Vagina (tissue), 2 donors: ENCODE measurements around the gene PDE11A. TPM values are rescaled to one million over a fixed set of nuclear protein-coding genes. Genes with fewer than 3 reads are reported as not detected.

Source experiments
- DNase-seq, 2 donors: peaks; one replicate each; pipeline ENCODE4 v3.0.0-alpha.2; 2017; ENCODE audit errors: extremely low spot score in 2 of 2
- H3K27ac ChIP-seq: fragments of 200-600 bp; sonication (generic); one replicate; pipeline ENCODE4 v1.5.1; 2019
- H3K27me3 ChIP-seq: fragments of 200-600 bp; sonication (generic); one replicate; pipeline ENCODE4 v1.5.1; 2019
- H3K36me3 ChIP-seq, 2 donors: fragments of 200-600 bp; sonication (generic); one replicate each; pipeline ENCODE4 v1.5.1; 2017 to 2019
- H3K4me1 ChIP-seq: fragments of 200-600 bp; sonication (generic); one replicate; pipeline ENCODE4 v1.5.1; 2019
- H3K4me3 ChIP-seq, 2 donors: fragments of 200-600 bp; sonication (generic); 1 replicate in 1 of 2; 2 replicates in 1 of 2; pipeline ENCODE4 v1.5.1; 2016 to 2019
- H3K9me3 ChIP-seq: fragments of 200-600 bp; sonication (generic); one replicate; pipeline ENCODE4 v1.5.1; 2019
- CTCF ChIP-seq, 3 experiments: fragments of 450-650 bp in 2 of 3; fragments of 200-600 bp in 1 of 3; sonication (generic) in 1 of 3; IDR thresholded peaks; one replicate each; pipeline ENCODE4 v1.5.1; 2017 to 2019; ENCODE audit warnings: antibody characterized with exemption in 3 of 3, mild to moderate bottlenecking in 2 of 3, moderate library complexity in 2 of 3
- POLR2A ChIP-seq, 2 donors: fragments of 450-650 bp; IDR thresholded peaks; one replicate each; pipeline ENCODE4 v1.6.1; 2017; ENCODE audit warnings: antibody characterized with exemption in 2 of 2, mild to moderate bottlenecking in 2 of 2, moderate library complexity in 2 of 2
- POLR2AphosphoS5 ChIP-seq, 2 donors: sonication (generic); formaldehyde crosslinking; IDR thresholded peaks; one replicate each; pipeline ENCODE4 v1.9.0; 2017; ENCODE audit warnings: antibody characterized with exemption in 2 of 2, mild to moderate bottlenecking in 2 of 2, low read depth in 1 of 2; ENCODE audit not compliant: insufficient read depth in 1 of 2
- intact Hi-C: fragments of 100-400 bp; cut with DNase I; formaldehyde crosslinking; loops from one replicate; pipeline ENCODE4 v1.15.1; 2023
- total RNA-seq: library from RNA; depleted of rRNA; stranded (reverse); fragments of >200 nt; gene quantifications from one replicate; pipeline ENCODE4 v1.2.3, GENCODE V29; 2016

The PDE11A gene
- total RNA-seq, 1 donor from 2014 or later: 0.25 TPM

DNA sequence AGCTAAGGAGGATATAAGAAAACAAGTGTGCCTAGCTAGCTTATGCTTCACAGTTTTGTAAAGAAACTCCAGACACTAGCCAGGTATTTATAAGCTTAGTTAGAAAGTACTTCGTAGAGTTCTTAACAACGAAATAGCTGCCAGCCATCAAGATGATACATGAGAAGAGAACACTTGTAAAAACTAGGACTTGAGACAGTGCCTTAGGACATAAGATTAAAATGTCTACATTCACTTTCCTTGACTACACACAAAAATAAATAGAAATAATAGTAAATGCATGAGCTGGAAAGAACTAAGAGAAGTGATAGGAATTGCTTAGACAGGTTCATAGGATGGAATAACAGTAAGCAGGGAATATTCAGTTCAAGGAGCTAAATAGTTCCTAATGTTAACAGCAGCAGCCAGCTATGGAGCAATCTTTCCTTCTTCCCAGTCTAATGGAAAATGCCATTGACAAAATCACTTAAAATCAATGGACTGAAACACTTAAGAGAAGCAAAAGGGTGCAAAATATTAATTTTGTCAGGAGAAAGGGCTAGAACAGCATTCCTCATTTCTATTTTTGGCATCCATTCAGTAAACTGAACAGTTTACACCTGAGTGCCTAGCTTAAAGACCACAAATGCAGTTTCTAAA, 186.6 kb downstream of the PDE11A start:
- no peak for DNase-seq
- Histone ChIP-seq H3K4me3 (no peak overlapping the region), H3K27me3 (no peaks in the 10 kb centered on the region), H3K36me3 (no peaks in the 10 kb centered on the region), H3K9me3 (no peaks in the 10 kb centered on the region), H3K27ac (no peak overlapping the region), H3K4me1 (no peaks in the 10 kb centered on the region)
- TF ChIP-seq POLR2AphosphoS5 (IDR thresholded peaks at IDR 0.05; ENCODE audit: insufficient read depth in 1 of 2, low read depth in 1 of 2) (peak in 1 of 2 donors; percentile 24), CTCF (IDR thresholded peaks at IDR 0.05) (no peak), POLR2A (IDR thresholded peaks at IDR 0.05) (no peak)
- intact Hi-C loops: no loop called here

GRCh38 chr2:177883177-177883576, 189.4 kb downstream of the PDE11A start:
- H3K27ac ChIP-seq: no peak overlapping the region
- no peaks in the 10 kb centered on the region for H3K4me1 ChIP-seq
- intact Hi-C loops: no loop called here
- TF ChIP-seq POLR2AphosphoS5 (IDR thresholded peaks at IDR 0.05; ENCODE audit: insufficient read depth in 1 of 2, low read depth in 1 of 2) (no peak), CTCF (IDR thresholded peaks at IDR 0.05) (no peak), POLR2A (IDR thresholded peaks at IDR 0.05) (no peak)
- DNase-seq: no peak
- no peaks in the 10 kb centered on the region for H3K36me3 ChIP-seq
- no peaks in the 10 kb centered on the region for H3K9me3 ChIP-seq
- H3K4me3 ChIP-seq: no peak overlapping the region
- H3K27me3 ChIP-seq: no peaks in the 10 kb centered on the region

DNA sequence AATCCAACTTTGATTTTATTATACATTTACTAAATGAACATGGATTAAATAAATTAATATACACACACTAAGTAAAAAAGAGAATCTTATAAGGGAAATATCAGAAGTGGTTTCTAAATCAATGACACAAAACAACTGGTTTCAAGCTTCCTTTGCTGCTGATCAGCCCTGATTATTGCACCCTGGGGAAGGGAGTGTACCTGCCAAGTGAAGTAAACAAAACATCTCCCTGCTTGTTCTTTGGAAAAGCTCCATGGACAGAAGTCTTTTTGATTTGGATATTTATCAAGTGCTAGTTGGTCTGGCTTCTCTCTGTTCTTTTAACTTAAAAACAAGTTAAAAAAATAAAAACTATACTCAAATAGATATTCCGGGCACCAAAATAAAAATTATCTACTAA, 190.1 kb downstream of the PDE11A start:
- no peaks in the 10 kb centered on the region for H3K9me3 ChIP-seq
- no peak overlapping the region for H3K4me3 ChIP-seq
- DNase-seq: no peak
- intact Hi-C loops: no loop called here
- H3K4me1 ChIP-seq: no peaks in the 10 kb centered on the region
- TF ChIP-seq CTCF (IDR thresholded peaks at IDR 0.05): no peak
- no peak for TF ChIP-seq POLR2AphosphoS5 (IDR thresholded peaks at IDR 0.05; ENCODE audit: insufficient read depth in 1 of 2, low read depth in 1 of 2)
- no peak overlapping the region for H3K27ac ChIP-seq
- H3K27me3 ChIP-seq: no peaks in the 10 kb centered on the region
- H3K36me3 ChIP-seq: no peaks in the 10 kb centered on the region

DNA sequence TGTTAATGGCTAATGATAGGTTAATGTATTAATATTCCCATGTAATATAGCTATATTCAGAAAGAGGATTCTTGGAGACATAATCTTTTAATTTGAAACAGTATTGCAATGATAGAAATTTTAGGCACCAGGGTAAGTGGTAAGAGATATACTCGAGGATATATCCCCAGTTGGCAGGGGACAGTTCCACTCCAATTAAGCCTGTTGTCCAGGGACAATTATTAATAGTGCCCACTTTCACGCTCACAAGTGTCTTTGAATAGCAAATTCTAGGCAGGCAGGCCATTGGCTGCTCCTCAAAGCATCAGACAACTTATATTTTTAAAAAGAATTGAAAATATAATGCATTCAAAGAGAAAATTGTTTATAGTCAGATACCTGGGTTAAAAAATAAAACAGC, 190.7 kb downstream of the PDE11A start:
- intact Hi-C loops: no loop called here
- Histone ChIP-seq H3K4me3 (no peak overlapping the region), H3K27ac (no peak overlapping the region), H3K27me3 (no peaks in the 10 kb centered on the region), H3K4me1 (no peaks in the 10 kb centered on the region), H3K36me3 (no peaks in the 10 kb centered on the region), H3K9me3 (no peaks in the 10 kb centered on the region)
- TF ChIP-seq POLR2AphosphoS5 (IDR thresholded peaks at IDR 0.05; ENCODE audit: insufficient read depth in 1 of 2, low read depth in 1 of 2): no peak
- TF ChIP-seq POLR2A (IDR thresholded peaks at IDR 0.05): no peak
- TF ChIP-seq CTCF (IDR thresholded peaks at IDR 0.05): no peak
- no peak for DNase-seq

GRCh38 chr2:177881008-177881747, 191.4 kb downstream of the PDE11A start:
- no peaks in the 10 kb centered on the region for H3K27me3 ChIP-seq
- no peak for DNase-seq
- no peak overlapping the region for H3K4me3 ChIP-seq
- H3K4me1 ChIP-seq: no peaks in the 10 kb centered on the region
- intact Hi-C loops: no loop called here
- no peak overlapping the region for H3K27ac ChIP-seq
- H3K9me3 ChIP-seq: no peaks in the 10 kb centered on the region
- no peaks in the 10 kb centered on the region for H3K36me3 ChIP-seq
- no peak for TF ChIP-seq CTCF (IDR thresholded peaks at IDR 0.05)
- no peak for TF ChIP-seq POLR2AphosphoS5 (IDR thresholded peaks at IDR 0.05; ENCODE audit: insufficient read depth in 1 of 2, low read depth in 1 of 2)
- no peak for TF ChIP-seq POLR2A (IDR thresholded peaks at IDR 0.05)
